Transverse colon (tissue), 4 donors: Measurements from ENCODE around the gene SLC39A11.

Experiments used
- CTCF ChIP-seq, 5 experiments: fragments of 200-600 bp in 3 of 5; fragments of 450-650 bp in 2 of 5; sonication (generic) in 3 of 5; IDR thresholded peaks; 1 replicate in 2 of 5; 2 replicates in 3 of 5; pipeline ENCODE4 v1.5.1; 2016 to 2017; ENCODE audit warnings: antibody characterized with exemption in 5 of 5, inconsistent platforms in 3 of 5, mild to moderate bottlenecking in 2 of 5, moderate library complexity in 1 of 5
- POLR2A ChIP-seq: fragments of 450-650 bp; IDR thresholded peaks from one replicate; pipeline ENCODE4 v1.6.1; 2016; ENCODE audit warnings: antibody characterized with exemption, mild to moderate bottlenecking, moderate library complexity
- POLR2AphosphoS5 ChIP-seq, 3 donors: sonication (generic); formaldehyde crosslinking; IDR thresholded peaks; one replicate each; pipeline ENCODE4 v1.6.1; 2016; ENCODE audit warnings: antibody characterized with exemption in 3 of 3

DNA sequence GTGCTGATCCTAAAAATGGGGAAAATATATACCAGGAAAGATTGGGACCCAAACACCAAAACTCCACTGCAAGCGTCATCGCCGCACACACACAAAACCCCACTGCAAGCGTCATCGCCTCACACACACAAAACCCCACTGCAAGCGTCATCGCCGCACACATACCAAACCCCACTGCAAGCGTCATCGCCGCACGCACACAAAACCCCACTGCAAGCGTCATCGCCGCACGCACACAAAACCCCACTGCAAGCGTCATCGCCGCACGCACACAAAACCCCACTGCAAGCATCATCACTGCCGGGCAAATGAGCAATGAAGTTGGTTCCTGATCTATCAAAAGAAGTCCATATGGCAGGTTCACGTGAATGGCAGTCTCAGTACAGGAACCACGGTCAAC, 144.4 kb downstream of the SLC39A11 start:
- no peak for TF ChIP-seq CTCF (IDR thresholded peaks at IDR 0.05)
- TF ChIP-seq POLR2A = no peak
- no peak for TF ChIP-seq POLR2AphosphoS5 (IDR thresholded peaks at IDR 0.05)
